Forelimb muscle (tissue), 1 donor: ENCODE results near the gene LMBR1. TPM values are rescaled to one million over a fixed set of nuclear protein-coding genes. Genes with fewer than 3 reads are reported as not detected.
A peak's percentile ranks its signal among the peaks of the same experiment; 100 is the strongest.
"Not testable (repeated sequence)": the region's sequence is repeated elsewhere in the genome, so short reads cannot be mapped to it uniquely, and the experiment has no call there.

Experiments used
- DNase-seq: peaks from one replicate; pipeline ENCODE4 v3.0.0-alpha.2; 2013; ENCODE audit warnings: low read depth
- polyA plus RNA-seq: library from polyadenylated mRNA; unstranded; fragments of 120-200 nt; gene quantifications from one replicate; pipeline ENCODE4 v1.2.1, GENCODE V29; 2013; ENCODE audit not compliant: insufficient read length

The LMBR1 gene, protein sequence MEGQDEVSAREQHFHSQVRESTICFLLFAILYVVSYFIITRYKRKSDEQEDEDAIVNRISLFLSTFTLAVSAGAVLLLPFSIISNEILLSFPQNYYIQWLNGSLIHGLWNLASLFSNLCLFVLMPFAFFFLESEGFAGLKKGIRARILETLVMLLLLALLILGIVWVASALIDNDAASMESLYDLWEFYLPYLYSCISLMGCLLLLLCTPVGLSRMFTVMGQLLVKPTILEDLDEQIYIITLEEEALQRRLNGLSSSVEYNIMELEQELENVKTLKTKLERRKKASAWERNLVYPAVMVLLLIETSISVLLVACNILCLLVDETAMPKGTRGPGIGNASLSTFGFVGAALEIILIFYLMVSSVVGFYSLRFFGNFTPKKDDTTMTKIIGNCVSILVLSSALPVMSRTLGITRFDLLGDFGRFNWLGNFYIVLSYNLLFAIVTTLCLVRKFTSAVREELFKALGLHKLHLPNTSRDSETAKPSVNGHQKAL
- polyA plus RNA-seq: 31.7 TPM

DNA sequence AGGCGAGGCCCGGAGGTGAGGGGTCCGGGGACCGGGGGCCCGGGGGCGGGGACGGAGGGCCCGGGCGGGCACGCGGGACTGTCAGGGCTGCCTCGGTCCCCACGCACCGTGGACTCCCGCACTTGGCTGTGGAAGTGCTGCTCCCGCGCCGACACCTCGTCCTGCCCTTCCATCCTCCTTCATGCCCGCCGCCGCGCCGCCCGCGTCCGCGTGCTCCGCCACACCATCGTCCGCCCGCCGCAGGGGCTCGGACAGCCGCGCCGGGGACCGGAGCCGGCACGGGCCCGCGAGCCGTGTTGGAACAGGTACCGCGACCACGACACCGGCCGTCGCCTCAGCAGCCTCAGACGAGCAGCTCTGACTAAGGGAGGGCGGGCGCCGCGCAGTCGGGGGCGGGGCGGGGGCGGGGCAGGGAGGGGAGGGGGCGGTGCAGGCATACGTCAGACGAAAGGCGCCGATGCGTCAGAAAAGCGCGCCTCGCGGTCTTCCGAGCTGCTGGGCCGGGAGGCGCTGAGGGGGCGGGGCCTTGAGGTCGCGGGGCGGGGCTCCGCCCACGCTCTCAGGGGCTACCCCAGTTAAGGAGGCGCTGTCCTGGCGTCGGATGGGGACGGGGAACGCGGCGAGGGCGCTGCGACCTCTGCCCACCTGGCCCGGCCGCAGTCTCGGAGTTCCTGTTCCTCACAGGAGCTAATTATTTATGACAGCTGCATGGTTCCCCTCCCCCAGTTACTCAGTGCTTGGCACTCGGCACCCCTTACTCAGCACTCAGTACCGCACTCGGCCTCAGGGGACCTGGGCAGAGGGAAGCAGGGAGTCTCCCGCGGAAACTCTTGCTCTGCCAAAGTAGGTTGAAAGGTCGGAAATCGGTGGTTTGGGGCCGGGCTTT, at the start of gene LMBR1:
Gene LMBR1, minus strand, starts transcription at position 363 of the 886 bp plus-strand sequence. Its CDS starts 190 bp downstream, at position 173.
- DNase-seq: peak; percentile 77

DNA sequence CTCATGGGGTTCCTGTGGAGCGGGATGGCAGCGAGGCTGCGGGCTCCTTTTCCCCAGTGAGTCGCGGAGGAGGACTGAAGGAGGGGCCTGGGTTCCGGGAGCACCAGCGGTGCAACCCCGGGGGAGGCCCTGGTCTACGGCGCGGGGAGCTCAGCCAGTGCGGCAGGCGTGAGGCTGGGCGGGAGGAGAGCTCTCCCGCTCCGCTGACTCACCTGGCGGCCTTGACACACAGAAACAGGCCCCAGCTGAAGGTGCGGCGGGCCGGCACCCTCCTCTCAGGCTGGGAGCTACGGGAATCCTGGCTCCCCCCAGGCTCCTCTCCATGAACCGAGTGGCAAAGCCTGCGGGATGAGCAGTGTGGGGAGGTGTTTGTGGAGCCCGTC, 49.7 kb upstream of the LMBR1 start:
- no peak for DNase-seq

DNA sequence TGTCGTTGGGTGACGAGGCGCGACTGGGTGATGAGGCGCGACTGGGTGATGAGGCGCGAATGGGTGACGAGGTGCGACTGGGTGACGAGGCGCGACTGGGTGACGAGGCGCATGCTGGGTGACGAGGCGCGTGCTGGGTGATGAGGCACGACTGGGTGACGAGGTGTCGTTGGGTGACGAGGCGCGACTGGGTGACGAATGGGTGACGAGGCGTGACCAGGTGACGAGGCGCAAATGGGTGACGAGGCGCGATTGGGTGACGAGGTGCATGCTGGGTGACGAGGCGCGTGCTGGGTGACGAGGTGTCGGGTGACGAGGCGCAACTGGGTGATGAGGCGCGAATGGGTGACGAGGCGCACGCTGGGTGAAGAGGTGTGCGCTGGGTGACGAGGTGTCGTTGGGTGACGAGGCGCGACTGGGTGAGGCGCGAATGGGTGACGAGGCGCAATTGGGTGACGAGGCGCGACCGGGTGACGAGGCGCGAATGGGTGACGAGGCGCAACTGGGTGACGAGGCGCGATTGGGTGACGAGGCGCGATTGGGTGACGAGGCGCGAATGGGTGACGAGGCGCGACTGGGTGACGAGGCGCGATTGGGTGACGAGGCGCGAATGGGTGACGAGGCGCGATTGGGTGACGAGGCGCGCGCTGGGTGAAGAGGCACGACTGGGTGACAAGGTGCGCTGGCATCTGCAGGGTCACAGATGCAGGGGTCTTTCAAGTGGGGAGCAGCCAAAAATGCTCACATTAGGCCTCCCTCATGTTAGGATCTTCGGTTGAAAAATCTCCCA, 48.6 kb upstream of the LMBR1 start:
- DNase-seq: no peak

DNA sequence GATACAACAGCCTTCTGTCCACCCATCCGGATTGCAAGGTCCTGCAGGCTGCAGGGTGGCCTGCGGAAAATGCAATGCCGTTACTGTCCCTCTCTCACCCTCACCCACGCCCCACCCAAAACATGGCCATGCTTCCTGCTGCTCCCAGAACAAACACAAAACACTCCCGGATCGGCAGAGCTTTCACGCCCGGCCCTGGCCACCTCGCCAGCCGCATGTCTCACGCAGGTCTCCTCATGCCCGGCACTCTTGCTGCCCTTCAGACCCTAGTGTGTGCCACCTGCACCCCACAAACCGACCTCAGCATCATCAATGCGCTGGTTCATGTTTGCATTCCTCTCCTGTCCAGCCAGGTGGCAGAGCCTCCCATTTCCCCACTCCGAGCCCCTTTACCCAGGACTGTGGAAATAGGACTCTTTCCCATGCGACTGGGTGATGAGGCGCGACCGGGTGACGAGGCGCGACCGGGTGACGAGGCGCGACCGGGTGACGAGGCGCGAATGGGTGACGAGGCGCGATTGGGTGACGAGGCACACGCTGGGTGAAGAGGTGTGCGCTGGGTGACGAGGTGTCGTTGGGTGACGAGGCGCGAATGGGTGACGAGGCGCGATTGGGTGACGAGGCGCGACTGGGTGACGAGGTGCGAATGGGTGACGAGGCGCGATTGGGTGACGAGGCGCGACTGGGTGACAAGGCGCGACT, 47.6 kb upstream of the LMBR1 start:
- no peak for DNase-seq

DNA sequence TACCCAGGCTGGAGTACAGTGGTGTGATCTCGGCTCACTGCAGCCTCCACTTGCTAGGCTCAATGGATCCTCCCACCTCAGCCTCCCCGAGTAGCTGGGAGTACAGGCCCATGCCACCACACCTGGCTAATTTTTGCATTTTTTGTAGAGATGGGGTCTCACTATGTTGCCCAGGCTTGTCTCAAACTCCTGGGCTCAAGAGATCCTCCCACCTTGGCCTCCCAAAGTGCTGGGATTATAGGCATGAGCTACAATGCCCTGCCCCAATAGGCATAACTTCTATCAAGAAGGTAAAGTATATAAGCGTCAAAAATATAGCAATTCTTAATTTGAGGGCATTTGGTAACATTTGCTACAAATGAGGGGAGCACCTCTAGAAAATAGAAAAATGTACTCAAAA, 43.8 kb upstream of the LMBR1 start:
- not testable (repeated sequence) for DNase-seq

DNA sequence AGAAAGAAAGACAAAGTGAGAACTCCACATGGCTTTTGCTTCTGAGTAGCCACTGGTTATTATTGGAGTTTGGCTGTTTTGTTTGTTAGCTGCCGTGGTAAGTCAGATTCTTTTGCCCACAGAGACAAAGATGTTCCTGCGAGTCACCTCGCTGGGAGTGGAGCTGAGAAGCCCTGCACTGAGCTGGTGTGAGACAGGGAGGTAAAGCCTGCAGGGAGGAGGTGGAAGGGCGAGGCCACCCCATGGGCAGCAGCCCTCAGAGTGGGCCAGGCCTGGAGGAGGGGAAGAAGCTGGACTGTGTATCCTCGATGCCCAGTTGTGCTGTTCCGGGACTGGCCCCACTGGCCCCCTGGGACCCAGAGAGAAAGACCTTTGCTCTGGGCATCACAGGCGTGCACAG, 42.3 kb upstream of the LMBR1 start:
- no peak for DNase-seq

DNA sequence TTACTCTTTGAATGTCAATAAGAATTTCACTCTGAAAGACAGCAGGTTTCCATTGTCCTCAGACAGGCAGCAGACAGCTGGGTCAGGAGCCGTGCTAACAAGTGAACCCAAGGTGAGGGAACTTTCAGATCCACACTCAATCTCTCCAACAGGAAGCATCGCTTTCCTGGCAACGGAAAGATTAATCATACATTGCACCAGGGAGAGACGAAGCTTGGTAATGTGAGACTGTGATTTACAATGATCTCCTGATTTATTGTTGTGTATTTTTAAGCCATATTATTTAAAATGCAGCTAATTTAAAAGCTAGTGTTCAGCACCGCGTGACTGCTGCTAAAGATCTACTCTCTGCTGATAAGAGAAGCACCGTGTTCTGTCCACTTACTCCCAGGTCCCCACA, 39.0 kb upstream of the LMBR1 start:
- DNase-seq: no peak

DNA sequence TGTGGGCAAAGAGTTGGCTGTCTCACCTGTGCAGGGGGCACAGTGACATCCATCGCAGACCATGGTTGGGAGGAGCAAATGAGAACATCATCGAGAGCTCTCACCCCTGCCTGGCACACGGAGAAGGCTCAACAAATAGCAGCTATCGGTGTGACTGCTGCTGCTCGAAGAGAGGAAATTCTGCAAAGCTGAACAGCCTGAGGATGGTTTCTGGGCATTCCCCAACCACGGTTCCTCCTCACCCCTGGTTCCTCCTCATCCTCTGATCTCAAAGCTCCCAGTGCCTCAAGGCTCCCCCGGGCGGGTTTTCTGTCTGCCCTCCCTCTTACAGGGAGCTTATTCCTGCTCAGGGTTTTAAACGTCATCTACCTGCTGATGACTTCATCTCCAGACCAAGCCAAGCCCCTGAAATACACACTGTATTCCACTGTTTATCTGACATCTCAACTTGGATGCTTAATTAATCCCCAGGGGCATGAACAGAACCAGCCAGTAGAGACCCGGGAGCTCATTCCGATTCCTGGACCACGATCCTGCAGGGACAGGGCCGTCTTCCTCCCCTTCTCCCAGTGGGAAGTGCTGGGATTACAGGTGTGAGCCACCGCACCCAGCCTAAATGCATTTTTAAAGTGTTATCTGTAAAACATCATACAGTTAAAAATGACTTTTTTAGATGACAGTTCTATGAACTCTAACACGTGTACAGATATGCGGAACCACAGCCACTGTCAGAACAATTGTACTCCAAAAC, 37.0 kb upstream of the LMBR1 start:
- no peak for DNase-seq

DNA sequence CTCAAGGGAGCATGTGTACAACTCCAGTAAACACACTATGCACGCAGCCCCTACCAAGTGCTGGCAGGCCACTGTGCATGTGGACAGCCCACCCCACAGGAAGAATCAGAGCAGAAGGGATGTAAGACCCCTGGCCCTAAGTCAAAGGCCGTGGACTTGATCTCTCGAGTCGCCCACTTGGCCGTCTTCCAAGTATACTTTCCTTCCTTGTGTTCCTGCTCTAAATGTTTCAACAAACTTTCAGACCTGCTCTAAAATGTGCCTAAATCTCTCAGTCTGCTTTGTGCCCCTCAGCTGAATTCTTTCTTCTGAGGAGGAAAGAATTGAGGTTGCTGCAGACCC, 35.4 kb upstream of the LMBR1 start:
- no peak for DNase-seq

DNA sequence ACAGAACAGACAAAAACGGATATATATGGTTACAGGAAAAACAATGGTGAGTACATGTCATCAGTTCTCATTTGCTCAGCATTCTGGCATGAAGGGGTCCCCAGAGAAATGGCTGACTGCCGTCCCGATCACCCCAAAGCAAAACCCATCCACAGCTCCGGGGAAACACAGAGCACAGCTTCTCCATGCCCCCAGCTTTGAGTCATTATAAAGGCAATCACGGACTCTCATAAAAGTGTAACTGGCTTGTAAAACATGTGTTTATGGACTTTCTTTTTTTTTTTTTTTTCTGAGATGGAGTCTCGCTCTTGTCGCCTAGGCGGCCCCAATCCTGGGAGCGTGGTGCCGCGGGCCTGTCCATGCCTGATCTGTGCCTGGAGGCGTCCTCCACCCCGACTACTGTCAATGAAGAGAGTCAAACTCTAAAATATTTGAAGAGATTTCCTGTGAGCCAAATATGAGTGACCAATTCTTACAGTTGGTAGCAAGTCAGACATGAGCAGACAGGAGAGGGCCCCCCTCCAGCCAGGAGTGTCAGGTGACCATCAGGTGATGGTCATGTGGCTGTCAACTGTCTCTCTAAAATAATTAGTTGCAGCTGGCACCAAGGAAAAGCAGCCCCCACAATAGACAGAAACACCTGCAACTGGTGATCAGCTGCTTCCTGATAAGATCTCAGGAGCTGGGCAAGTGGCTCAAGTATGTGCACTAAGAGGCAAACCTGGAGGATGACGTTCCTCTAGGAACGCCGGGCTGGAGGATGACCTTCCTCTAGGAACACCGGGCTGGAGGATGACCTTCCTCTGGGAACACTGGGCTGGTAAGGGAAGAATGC, 34.8 kb upstream of the LMBR1 start:
- no peak for DNase-seq

DNA sequence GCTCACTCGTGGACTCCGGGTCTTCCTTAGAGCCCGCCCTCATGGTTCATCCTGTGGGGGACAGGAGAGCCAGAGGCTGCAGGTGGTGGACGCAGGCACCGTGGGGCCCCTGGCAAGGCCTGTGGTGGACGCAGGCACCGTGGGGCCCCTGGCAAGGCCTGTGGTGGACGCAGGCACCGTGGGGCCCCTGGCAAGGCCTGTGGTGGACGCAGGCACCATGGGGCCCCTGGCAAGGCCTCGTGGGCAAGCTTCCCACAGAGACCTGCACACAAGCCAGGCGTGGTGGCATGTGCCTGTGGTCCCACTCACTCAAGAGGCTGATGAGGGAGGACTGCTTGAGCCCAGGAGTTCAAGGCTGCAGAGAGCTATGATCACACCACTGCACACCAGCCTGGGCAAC, 32.8 kb upstream of the LMBR1 start:
- DNase-seq: not testable (repeated sequence)

DNA sequence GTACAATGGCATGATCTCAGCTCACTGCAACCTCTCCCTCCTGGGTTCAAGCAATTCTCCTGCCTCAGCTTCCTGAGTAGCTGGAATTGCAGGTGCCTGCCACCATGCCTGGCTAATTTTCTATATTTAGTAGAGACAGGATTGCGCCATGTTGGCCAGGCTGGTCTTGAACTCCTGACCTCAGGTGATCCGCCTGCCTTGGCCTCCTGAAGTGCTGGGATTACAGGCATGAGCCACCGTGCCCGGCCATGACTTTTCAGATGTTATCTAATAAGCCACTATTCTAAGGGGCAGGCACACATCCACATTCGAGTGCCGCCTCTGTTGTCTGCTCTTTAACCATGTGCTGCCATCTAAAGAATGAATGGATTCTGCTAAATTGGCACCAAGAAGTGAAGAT, 29.3 kb upstream of the LMBR1 start:
- not testable (repeated sequence) for DNase-seq

DNA sequence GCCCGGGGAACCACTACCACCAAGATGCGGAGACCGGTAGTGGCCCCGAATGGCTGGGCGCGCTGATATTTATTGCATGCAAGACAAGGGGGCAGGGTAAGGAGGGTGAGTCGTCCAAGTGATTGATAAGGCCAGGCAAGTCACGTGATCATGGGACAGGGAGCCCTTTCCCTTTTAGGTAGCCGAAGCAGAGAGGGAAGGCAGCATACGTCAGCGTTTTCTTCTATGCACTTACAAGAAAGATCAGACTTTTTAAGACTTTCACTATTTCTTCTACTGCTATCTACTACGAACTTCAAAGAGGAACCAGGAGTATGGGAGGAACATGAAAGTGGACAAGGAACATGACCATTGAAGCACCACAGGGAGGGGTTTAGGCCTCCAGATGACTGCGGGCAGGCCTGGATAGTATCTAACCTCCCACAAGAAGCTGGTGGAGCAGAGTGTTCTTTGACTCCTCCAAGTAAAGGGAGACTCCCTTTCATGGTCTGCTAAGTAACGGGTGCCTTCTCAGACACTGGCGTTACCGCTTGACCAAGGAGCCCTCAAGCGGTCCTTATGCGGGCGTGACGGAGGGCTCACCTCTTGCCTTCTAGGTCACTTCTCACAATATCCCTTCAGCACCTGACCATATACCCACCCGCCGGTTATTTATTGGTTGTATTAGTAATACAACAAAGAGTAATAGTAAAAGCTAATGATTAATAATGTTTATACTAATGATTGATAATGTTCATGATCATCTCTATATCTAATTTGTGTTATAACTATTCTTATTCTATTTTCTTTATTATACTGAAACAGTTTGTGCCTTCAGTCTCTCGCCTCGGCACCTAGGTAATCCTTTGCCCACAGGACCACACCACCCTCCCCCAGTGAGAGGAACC, 27.7 kb upstream of the LMBR1 start:
- not testable (repeated sequence) for DNase-seq

DNA sequence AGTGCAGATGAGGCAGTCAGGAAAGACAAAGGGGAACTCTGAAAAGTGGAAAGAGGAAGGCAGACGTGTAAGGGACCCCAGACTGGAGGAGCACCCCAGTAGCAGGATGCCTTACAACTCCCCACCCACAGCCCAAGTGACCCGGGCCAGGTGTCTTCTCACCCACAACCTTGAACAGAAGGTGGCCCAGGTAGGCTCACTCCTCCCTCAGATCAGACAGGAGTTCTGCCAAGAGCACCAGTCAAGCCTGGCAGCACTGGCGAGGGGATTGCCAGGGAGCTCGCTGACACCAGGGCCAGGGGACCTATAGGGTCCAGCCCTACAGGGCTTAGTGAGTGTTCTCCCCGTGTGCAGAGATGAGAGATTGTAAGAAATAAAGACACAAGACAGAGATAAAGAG, 27.1 kb upstream of the LMBR1 start:
- no peak for DNase-seq

DNA sequence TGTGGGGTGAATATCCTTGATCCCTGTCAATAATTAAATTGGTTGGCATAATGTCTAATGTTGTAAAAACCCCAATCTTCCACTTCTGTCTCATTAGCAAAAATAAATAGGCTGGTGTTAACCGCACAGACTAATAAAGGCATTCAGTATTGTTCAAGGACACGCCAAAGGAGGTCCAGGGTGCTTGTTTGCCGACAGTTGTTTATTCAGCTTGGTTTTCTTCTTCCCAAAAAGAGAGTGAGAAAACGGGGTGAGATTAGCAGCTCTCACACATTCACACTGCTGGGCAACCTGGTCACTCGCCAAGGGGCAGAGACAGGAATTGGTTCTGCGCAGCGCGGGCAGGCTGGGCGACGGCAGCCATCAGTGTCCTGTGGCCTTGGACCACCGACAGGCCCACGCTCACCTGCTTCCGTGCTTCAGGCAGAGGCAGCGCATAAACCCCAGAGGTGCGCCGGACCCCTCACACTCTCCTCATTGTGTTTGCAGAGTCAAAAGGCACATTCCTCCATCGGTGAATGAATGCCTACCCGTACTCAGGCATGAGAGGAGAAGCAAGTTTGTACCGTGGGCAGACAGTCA, 26.2 kb upstream of the LMBR1 start:
- no peak for DNase-seq

DNA sequence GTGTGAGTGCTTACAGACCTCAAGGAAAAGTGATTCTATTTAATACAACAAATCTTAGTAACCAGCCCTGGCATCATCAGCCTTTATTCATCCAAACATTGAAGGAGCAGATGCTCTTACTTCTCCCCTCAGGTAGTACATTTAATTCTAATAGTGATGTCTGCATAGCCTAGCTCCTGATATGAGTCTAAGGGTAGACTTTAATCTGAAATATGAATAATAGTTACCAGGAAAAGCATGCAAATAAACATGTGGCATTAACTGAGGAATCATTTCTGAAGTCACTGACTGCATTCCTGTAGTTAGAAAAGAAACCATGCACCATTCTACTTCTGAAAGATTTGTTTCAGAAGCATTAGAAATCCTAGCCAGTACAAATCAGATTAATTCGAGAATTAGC, 25.7 kb upstream of the LMBR1 start:
- no peak for DNase-seq

DNA sequence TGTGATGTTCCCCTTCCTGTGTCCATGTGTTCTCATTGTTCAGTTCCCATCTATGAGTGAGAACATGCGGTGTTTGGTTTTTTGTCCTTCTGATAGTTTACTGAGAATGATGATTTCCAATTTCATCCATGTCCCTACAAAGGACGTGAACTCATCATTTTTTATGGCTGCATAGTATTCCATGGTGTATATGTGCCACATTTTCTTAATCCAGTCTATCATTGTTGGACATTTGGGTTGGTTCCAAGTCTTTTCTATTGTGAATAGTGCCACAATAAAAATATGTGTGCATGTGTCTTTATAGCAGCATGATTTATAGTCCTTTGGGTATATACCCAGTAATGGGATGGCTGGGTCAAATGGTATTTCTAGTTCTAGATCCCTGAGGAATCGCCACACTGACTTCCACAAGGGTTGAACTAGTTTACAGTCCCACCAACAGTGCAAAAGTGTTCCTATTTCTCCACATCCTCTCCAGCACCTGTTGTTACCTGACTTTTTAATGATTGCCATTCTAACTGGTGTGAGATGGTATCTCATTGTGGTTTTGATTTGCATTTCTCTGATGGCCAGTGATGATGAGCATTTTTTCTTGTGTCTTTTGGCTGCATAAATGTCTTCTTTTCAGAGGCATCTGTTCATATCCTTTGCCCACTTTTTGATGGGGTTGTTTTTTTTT, 16.7 kb upstream of the LMBR1 start:
- not testable (repeated sequence) for DNase-seq

DNA sequence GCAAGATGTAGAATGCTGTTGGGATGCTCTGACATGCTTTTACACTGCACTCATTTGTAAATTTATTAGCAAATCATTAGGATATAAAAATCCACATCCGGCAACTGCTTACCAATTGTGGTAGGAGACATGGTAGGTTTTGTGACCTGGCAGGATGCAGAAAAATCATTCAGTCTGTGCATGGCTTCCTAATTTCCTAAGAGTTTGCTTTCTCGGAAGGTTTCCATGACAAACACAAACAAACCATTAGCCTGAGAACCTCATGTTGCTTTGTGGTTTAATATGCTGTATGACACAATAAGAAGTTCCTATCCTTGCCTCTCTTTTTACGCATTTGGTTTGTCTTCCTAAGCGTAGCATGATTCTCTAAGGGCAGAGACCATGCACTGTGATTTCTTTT, 14.7 kb upstream of the LMBR1 start:
- peak; percentile 48 for DNase-seq
